ENCODE data around the gene RHBDF1.
A peak's percentile ranks its signal among the peaks of the same experiment; 100 is the strongest.
"Not testable (repeated sequence)": the region's sequence is repeated elsewhere in the genome, so short reads cannot be mapped to it uniquely, and the experiment has no call there.

The RHBDF1 gene

GRCh38 chr16:57711-58110, 14.7 kb downstream of the RHBDF1 start:
- WGBS, 2 experiments (ENCODE audit: insufficient coverage in 2 of 2), result 94 to 95% methylated on average over 7 of the region's 8 CpGs
- Histone ChIP-seq H3K4me1 (ENCODE audit: control insufficient read depth, insufficient read depth, low read length, poor library complexity, severe bottlenecking) (no peaks in the 10 kb centered on the region), H3K9me3 (ENCODE audit: control insufficient read depth, low read length) (no peaks in the 10 kb centered on the region), H3K27ac (ENCODE audit: low read depth, low read length, severe bottlenecking) (peak overlapping the region; percentile 41), H3K4me3 (ENCODE audit: extremely low read depth, insufficient read depth, low read length, poor library complexity, severe bottlenecking) (no peak overlapping the region), H3K36me3 (ENCODE audit: control insufficient read depth, insufficient read depth, low read length) (peaks cover 75% of the 10 kb centered on the region)

GRCh38 chr16:56231-56927, 16.1 kb downstream of the RHBDF1 start:
- H3K27ac ChIP-seq (ENCODE audit: low read depth, low read length, severe bottlenecking), result no peak overlapping the region
- no peaks in the 10 kb centered on the region for H3K9me3 ChIP-seq (ENCODE audit: control insufficient read depth, low read length)
- H3K4me3 ChIP-seq (ENCODE audit: extremely low read depth, insufficient read depth, low read length, poor library complexity, severe bottlenecking), result no peak overlapping the region
- 95 to 97% methylated on average over 15 to 16 of the region's 17 CpGs for WGBS, 2 experiments (ENCODE audit: insufficient coverage in 2 of 2)
- H3K36me3 ChIP-seq (ENCODE audit: control insufficient read depth, insufficient read depth, low read length), result peaks cover 64% of the 10 kb centered on the region
- H3K4me1 ChIP-seq (ENCODE audit: control insufficient read depth, insufficient read depth, low read length, poor library complexity, severe bottlenecking), result no peaks in the 10 kb centered on the region

GRCh38 chr16:55571-56136, 16.8 kb downstream of the RHBDF1 start:
- WGBS, 2 experiments (ENCODE audit: insufficient coverage in 2 of 2), result 96% methylated on average over 11 of the region's 11 CpGs
- Histone ChIP-seq H3K9me3 (ENCODE audit: control insufficient read depth, low read length) (no peaks in the 10 kb centered on the region), H3K4me1 (ENCODE audit: control insufficient read depth, insufficient read depth, low read length, poor library complexity, severe bottlenecking) (no peaks in the 10 kb centered on the region), H3K27ac (ENCODE audit: low read depth, low read length, severe bottlenecking) (no peak overlapping the region), H3K4me3 (ENCODE audit: extremely low read depth, insufficient read depth, low read length, poor library complexity, severe bottlenecking) (no peak overlapping the region), H3K36me3 (ENCODE audit: control insufficient read depth, insufficient read depth, low read length) (peaks cover 68% of the 10 kb centered on the region)

- H3K4me1 ChIP-seq (ENCODE audit: control insufficient read depth, insufficient read depth, low read length, poor library complexity, severe bottlenecking), result no peaks in the 10 kb centered on the region
- H3K36me3 ChIP-seq (ENCODE audit: control insufficient read depth, insufficient read depth, low read length), result peaks cover 61% of the 10 kb centered on the region
- no peak overlapping the region for H3K27ac ChIP-seq (ENCODE audit: low read depth, low read length, severe bottlenecking)
- 72 to 77% methylated on average over 11 to 12 of the region's 12 CpGs for WGBS, 2 experiments (ENCODE audit: insufficient coverage in 2 of 2)
- H3K9me3 ChIP-seq (ENCODE audit: control insufficient read depth, low read length), result no peaks in the 10 kb centered on the region
- peak overlapping the region; percentile 70 for H3K4me3 ChIP-seq (ENCODE audit: extremely low read depth, insufficient read depth, low read length, poor library complexity, severe bottlenecking)
Measured at GRCh38 chr16:54237-54581, 18.2 kb downstream of the RHBDF1 start.

GRCh38 chr16:53346-54236, 18.8 kb downstream of the RHBDF1 start, which contains the start of the genes POLR3K and SNRNP25:
Gene POLR3K, minus strand, starts transcription at chr16:53608. Its CDS starts 22 bp downstream, at chr16:53586.
Gene SNRNP25, plus strand, starts transcription at chr16:53828. Its CDS starts 189 bp downstream, at chr16:54017.
- 10 to 11% methylated on average over 65 to 75 of the region's 91 CpGs for WGBS, 2 experiments (ENCODE audit: insufficient coverage in 2 of 2)
- H3K36me3 ChIP-seq (ENCODE audit: control insufficient read depth, insufficient read depth, low read length), result peaks cover 61% of the 10 kb centered on the region
- H3K4me3 ChIP-seq (ENCODE audit: extremely low read depth, insufficient read depth, low read length, poor library complexity, severe bottlenecking), result peak within 1 kb of the TSS; percentile 70
- H3K27ac ChIP-seq (ENCODE audit: low read depth, low read length, severe bottlenecking), result peak within 1 kb of the TSS; percentile 84
- no peaks in the 10 kb centered on the region for H3K9me3 ChIP-seq (ENCODE audit: control insufficient read depth, low read length)
- no peaks in the 10 kb centered on the region for H3K4me1 ChIP-seq (ENCODE audit: control insufficient read depth, insufficient read depth, low read length, poor library complexity, severe bottlenecking)

- WGBS, 2 experiments (ENCODE audit: insufficient coverage in 2 of 2), result 91 to 92% methylated on average over 10 to 13 of the region's 15 CpGs
- Histone ChIP-seq H3K4me3 (ENCODE audit: extremely low read depth, insufficient read depth, low read length, poor library complexity, severe bottlenecking) (no peak overlapping the region), H3K9me3 (ENCODE audit: control insufficient read depth, low read length) (no peaks in the 10 kb centered on the region), H3K27ac (ENCODE audit: low read depth, low read length, severe bottlenecking) (no peak overlapping the region), H3K4me1 (ENCODE audit: control insufficient read depth, insufficient read depth, low read length, poor library complexity, severe bottlenecking) (no peaks in the 10 kb centered on the region), H3K36me3 (ENCODE audit: control insufficient read depth, insufficient read depth, low read length) (peaks cover 56% of the 10 kb centered on the region)
Measured at GRCh38 chr16:50769-51591, 21.5 kb downstream of the RHBDF1 start.

GRCh38 chr16:47234-47633, 25.2 kb downstream of the RHBDF1 start:
- H3K4me1 ChIP-seq (ENCODE audit: control insufficient read depth, insufficient read depth, low read length, poor library complexity, severe bottlenecking), result no peaks in the 10 kb centered on the region
- no peak overlapping the region for H3K4me3 ChIP-seq (ENCODE audit: extremely low read depth, insufficient read depth, low read length, poor library complexity, severe bottlenecking)
- H3K9me3 ChIP-seq (ENCODE audit: control insufficient read depth, low read length), result peaks cover 5% of the 10 kb centered on the region
- H3K36me3 ChIP-seq (ENCODE audit: control insufficient read depth, insufficient read depth, low read length), result peaks cover 77% of the 10 kb centered on the region
- no peak overlapping the region for H3K27ac ChIP-seq (ENCODE audit: low read depth, low read length, severe bottlenecking)
- 96 to 97% methylated on average over 7 of the region's 7 CpGs for WGBS, 2 experiments (ENCODE audit: insufficient coverage in 2 of 2)

- H3K4me3 ChIP-seq (ENCODE audit: extremely low read depth, insufficient read depth, low read length, poor library complexity, severe bottlenecking); H3K27ac ChIP-seq (ENCODE audit: low read depth, low read length, severe bottlenecking); H3K4me1 ChIP-seq (ENCODE audit: control insufficient read depth, insufficient read depth, low read length, poor library complexity, severe bottlenecking); H3K9me3 ChIP-seq (ENCODE audit: control insufficient read depth, low read length): not testable (repeated sequence)
- peaks cover 83% of the 10 kb centered on the region for H3K36me3 ChIP-seq (ENCODE audit: control insufficient read depth, insufficient read depth, low read length)
- WGBS, 2 experiments (ENCODE audit: insufficient coverage in 2 of 2), result 60 to 100% methylated on average over 1 to 5 of the region's 7 CpGs
Measured at GRCh38 chr16:46510-46909, 25.9 kb downstream of the RHBDF1 start.

GRCh38 chr16:45454-45853, 27.0 kb downstream of the RHBDF1 start:
- WGBS, 2 experiments (ENCODE audit: insufficient coverage in 2 of 2), result 93 to 96% methylated on average over 5 of the region's 5 CpGs
- Histone ChIP-seq H3K4me1 (ENCODE audit: control insufficient read depth, insufficient read depth, low read length, poor library complexity, severe bottlenecking) (no peaks in the 10 kb centered on the region), H3K36me3 (ENCODE audit: control insufficient read depth, insufficient read depth, low read length) (peaks cover 78% of the 10 kb centered on the region), H3K27ac (ENCODE audit: low read depth, low read length, severe bottlenecking) (no peak overlapping the region), H3K9me3 (ENCODE audit: control insufficient read depth, low read length) (peaks cover 7% of the 10 kb centered on the region), H3K4me3 (ENCODE audit: extremely low read depth, insufficient read depth, low read length, poor library complexity, severe bottlenecking) (no peak overlapping the region)

- H3K4me3 ChIP-seq (ENCODE audit: extremely low read depth, insufficient read depth, low read length, poor library complexity, severe bottlenecking), result no peak overlapping the region
- no peaks in the 10 kb centered on the region for H3K4me1 ChIP-seq (ENCODE audit: control insufficient read depth, insufficient read depth, low read length, poor library complexity, severe bottlenecking)
- 95 to 100% methylated on average over 3 to 4 of the region's 8 CpGs for WGBS, 2 experiments (ENCODE audit: insufficient coverage in 2 of 2)
- peaks cover 76% of the 10 kb centered on the region for H3K36me3 ChIP-seq (ENCODE audit: control insufficient read depth, insufficient read depth, low read length)
- H3K27ac ChIP-seq (ENCODE audit: low read depth, low read length, severe bottlenecking), result no peak overlapping the region
- H3K9me3 ChIP-seq (ENCODE audit: control insufficient read depth, low read length), result peaks cover 7% of the 10 kb centered on the region
Measured at GRCh38 chr16:44655-45054, 27.8 kb downstream of the RHBDF1 start.
